Calu3 (cell line): ENCODE measurements around the gene SHANK3. TPM values are rescaled to one million over a fixed set of nuclear protein-coding genes. Genes with fewer than 3 reads are reported as not detected.

Source experiments
- BruUV-seq: library from RNA; stranded (reverse); fragments of 400-500 nt; replicated peaks from 2 replicates; lab custom pipeline; 2021; lab: Mats Ljungman, UMichigan
- CTCF ChIA-PET: fragments of 300-600 bp; sonication (Branson Sonifier 250); formaldehyde crosslinking; loops from one replicate; lab custom pipeline; 2022; ENCODE audit warnings: antibody characterized with exemption; lab: Charles Lee
- DNase-seq: peaks from one replicate; pipeline ENCODE4 v3.0.0; 2022
- H3K27ac Mint-ChIP-seq: one replicate; pipeline ENCODE4 v1.8.0; 2022; ENCODE audit warnings: mixed read lengths; ENCODE audit not compliant: unreplicated experiment
- H3K27me3 Mint-ChIP-seq: one replicate; pipeline ENCODE4 v1.8.0; 2022; ENCODE audit warnings: mixed read lengths; ENCODE audit not compliant: unreplicated experiment
- H3K36me3 Mint-ChIP-seq: one replicate; pipeline ENCODE4 v1.8.0; 2022; ENCODE audit warnings: mild to moderate bottlenecking, moderate library complexity, mixed read lengths; ENCODE audit not compliant: insufficient read depth, unreplicated experiment
- H3K4me1 Mint-ChIP-seq: one replicate; pipeline ENCODE4 v1.8.0; 2022; ENCODE audit warnings: mild to moderate bottlenecking, low read depth, mixed read lengths; ENCODE audit not compliant: unreplicated experiment
- H3K4me3 Mint-ChIP-seq: one replicate; pipeline ENCODE4 v1.8.0; 2022; ENCODE audit warnings: mild to moderate bottlenecking, low read depth, moderate library complexity, mixed read lengths; ENCODE audit not compliant: unreplicated experiment
- H3K9me3 Mint-ChIP-seq: one replicate; pipeline ENCODE4 v1.8.0; 2022; ENCODE audit warnings: low read depth, mixed read lengths; ENCODE audit not compliant: unreplicated experiment
- intact Hi-C: fragments of 100-400 bp; cut with micrococcal nuclease; formaldehyde crosslinking; loops from one replicate; pipeline ENCODE4 v1.10.0; 2022; ENCODE audit not compliant: unreplicated experiment
- total RNA-seq: library from RNA; stranded (reverse); gene quantifications from 2 replicates; pipeline ENCODE4 v1.2.3, GENCODE V29; 2022
- TF ChIP-seq, protein P1 (sequence below): fragments of 200-600 bp; IDR thresholded peaks from one replicate; pipeline ENCODE4 v1.8.0; 2022; ENCODE audit warnings: antibody characterized with exemption; ENCODE audit not compliant: unreplicated experiment

SHANK3 gene
- total RNA-seq, 1 experiment from 2014 or later: 2.1 TPM

DNA sequence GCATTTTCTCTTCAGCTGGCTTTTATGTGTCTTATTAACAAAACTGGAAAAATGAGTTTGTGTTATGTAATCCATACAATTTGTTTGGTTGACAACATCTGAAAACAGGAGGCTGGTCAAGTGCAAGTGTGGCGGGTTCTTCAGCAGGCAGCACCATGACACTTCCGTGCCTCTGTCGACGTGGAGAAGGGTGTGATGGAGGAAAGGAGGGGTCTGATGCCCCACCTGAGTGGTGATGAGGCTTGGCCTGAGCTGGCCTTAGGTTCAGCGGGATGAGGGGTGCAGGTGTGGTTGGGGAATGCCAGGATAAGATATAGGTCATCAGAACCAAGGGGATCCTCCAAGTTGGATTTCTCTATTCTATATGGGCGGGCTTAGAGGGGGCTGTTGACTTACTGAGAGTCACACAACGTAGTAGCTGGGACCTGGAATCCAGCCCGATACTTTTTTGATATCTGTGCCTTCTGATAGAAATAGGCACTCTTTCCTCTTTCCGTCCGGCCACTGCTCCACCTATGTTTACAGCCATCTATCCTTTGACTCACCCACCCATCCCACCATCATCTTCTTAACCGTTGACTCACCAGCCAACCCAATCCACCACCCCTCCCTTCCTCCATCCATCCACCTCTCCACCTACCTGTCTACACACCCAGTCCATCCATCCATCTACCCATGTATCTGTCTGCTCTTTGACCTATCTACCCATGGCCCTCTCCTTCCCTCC is 29.0 kb downstream of the SHANK3 start:
- no peaks in the 10 kb centered on the region for H3K36me3 Mint-ChIP-seq
- H3K27me3 Mint-ChIP-seq: peaks cover 44% of the 10 kb centered on the region
- CTCF ChIA-PET: no interaction called here
- BruUV-seq: no TSS peak
- no peaks in the 10 kb centered on the region for H3K9me3 Mint-ChIP-seq
- H3K27ac Mint-ChIP-seq: no peak overlapping the region
- intact Hi-C loops: no loop called here
- TF ChIP-seq, protein P1, sequence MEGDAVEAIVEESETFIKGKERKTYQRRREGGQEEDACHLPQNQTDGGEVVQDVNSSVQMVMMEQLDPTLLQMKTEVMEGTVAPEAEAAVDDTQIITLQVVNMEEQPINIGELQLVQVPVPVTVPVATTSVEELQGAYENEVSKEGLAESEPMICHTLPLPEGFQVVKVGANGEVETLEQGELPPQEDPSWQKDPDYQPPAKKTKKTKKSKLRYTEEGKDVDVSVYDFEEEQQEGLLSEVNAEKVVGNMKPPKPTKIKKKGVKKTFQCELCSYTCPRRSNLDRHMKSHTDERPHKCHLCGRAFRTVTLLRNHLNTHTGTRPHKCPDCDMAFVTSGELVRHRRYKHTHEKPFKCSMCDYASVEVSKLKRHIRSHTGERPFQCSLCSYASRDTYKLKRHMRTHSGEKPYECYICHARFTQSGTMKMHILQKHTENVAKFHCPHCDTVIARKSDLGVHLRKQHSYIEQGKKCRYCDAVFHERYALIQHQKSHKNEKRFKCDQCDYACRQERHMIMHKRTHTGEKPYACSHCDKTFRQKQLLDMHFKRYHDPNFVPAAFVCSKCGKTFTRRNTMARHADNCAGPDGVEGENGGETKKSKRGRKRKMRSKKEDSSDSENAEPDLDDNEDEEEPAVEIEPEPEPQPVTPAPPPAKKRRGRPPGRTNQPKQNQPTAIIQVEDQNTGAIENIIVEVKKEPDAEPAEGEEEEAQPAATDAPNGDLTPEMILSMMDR: no peak
- no peak overlapping the region for H3K4me3 Mint-ChIP-seq
- no peak for DNase-seq
- H3K4me1 Mint-ChIP-seq: no peaks in the 10 kb centered on the region

DNA sequence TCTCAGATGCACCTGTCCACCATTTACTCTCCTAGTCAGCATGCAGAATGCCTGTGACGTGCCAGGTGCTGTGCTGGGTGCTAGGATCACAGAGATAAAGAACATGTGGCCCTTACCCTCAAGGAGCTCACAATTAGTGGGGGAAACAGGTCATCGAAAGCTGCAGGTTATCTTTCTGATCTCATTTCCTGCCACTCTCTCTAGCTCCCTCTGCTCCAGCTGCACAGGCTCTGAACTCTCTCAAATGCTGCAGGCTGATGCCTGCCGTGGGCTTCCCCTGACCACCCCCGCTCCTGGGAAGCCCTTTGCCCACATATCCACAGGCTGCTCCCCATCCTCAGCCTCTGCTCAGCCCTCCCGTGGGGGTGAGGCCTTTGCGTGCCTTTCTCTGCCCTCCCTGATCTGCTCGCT is 29.6 kb downstream of the SHANK3 start:
- Mint-ChIP-seq H3K27me3 (peaks cover 40% of the 10 kb centered on the region), H3K9me3 (no peaks in the 10 kb centered on the region), H3K36me3 (no peaks in the 10 kb centered on the region), H3K27ac (no peak overlapping the region), H3K4me3 (no peak overlapping the region), H3K4me1 (no peaks in the 10 kb centered on the region)
- no TSS peak for BruUV-seq
- no peak for DNase-seq
- intact Hi-C loops: no loop called here
- TF ChIP-seq, protein P1: no peak
- CTCF ChIA-PET: no interaction called here

DNA sequence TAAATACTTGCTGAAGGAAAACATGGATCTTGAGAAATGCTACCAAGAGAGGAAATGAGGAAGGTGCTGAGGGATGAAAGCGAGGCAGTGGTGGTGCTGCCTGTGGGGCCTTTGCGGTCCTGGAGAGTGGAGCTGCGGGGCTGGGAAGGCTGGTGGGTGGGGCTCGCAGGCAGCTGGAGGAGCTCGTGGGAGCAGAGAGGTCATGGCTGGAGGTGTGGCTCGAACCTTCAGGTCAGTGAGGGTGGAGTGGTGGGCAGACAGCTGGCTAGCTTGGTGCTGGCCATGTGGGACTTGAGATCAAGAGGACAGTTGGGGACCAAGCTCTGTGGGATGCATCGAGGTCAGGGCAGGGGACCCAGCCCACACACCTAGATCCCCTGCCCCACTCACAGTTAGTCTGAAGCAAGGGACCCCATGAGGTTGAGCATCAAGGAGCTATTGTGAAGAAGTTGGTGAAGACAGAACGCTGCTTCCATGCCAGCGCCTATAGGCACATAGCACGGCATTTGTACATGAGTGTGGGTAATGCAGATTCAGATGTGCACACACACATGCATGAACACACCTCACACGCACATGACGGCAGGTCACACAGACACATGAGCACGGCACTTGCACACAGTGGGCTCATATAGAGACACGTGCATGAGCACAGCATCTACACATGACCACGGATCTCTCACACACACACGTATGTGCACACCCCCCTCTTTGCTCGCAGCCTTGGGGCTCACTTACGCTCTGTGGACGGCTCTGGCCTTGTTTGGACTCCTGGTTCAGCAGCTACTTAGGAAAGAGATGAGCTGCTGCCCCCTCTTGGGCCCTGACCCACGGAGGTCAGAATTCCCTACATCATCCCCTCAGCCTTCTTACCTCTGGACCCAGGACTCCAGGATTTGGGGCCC is 30.4 kb downstream of the SHANK3 start:
- BruUV-seq: no TSS peak
- intact Hi-C loops: no loop called here
- H3K9me3 Mint-ChIP-seq: no peaks in the 10 kb centered on the region
- H3K27me3 Mint-ChIP-seq: peaks cover 40% of the 10 kb centered on the region
- H3K36me3 Mint-ChIP-seq: no peaks in the 10 kb centered on the region
- H3K4me3 Mint-ChIP-seq: no peak overlapping the region
- TF ChIP-seq, protein P1: no peak
- H3K4me1 Mint-ChIP-seq: no peaks in the 10 kb centered on the region
- no peak for DNase-seq
- CTCF ChIA-PET: interaction anchor here (0.6 kb wide), 1 partner anchor 715 kb away, joined by 3 read pairs; no protein-coding TSS in a partner anchor
- H3K27ac Mint-ChIP-seq: no peak overlapping the region

DNA sequence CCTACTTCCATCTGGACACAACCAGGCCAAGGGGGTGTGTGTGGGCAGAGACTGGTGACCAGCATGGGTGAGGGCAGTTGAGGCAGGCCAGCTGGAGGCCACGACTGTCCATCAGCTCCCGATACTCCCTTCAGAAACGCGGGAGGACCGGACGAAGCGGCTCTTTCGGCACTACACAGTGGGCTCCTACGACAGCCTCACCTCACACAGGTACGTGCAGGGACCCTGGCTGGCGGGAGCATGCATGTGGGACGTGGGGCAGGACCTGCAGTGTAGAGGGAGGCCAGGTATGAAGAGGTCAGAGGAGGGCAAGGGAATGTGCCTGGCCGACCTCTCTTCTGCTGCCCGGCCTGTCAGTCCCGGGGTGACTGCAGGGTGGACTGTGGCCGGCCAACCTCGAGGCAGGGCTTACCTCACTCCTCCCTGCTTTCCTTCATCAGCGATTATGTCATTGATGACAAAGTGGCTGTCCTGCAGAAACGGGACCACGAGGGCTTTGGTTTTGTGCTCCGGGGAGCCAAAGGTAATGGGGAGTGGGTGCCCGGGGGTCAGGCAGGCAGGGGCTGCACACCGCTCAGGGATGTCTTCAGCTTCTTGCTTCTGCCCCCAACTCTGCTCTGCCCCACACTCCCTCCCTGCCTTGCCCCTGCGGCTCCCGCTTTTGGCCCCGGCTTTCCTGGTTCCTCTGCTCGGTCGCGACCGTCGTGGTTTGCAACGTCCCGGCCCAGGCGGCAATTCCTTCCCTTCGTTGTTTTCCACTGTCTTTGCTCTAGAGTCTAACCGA is 31.3 kb downstream of the SHANK3 start:
- intact Hi-C loops: no loop called here

More for the DNA sequence above, 31.3 kb downstream of the SHANK3 start:
- no peak overlapping the region for H3K4me3 Mint-ChIP-seq
- TF ChIP-seq, protein P1: no peak
- no peaks in the 10 kb centered on the region for H3K4me1 Mint-ChIP-seq
- CTCF ChIA-PET: no interaction called here
- H3K27ac Mint-ChIP-seq: no peak overlapping the region
- no peak for DNase-seq
- H3K27me3 Mint-ChIP-seq: peaks cover 40% of the 10 kb centered on the region
- H3K9me3 Mint-ChIP-seq: no peaks in the 10 kb centered on the region
- no TSS peak for BruUV-seq
- no peaks in the 10 kb centered on the region for H3K36me3 Mint-ChIP-seq
